Vein endothelial cell (primary cell): Measurements from ENCODE around the gene ADM5. TPM values are rescaled to one million over a fixed set of nuclear protein-coding genes. Genes with fewer than 3 reads are reported as not detected.

Experiments used
- small RNA-seq: library from RNA; depleted of rRNA; stranded (forward); fragments of <200 nt; gene quantifications from one replicate; pipeline ENCODE3, GENCODE V24; 2012
- total RNA-seq: library from RNA; depleted of rRNA; stranded (reverse); fragments of >200 nt; gene quantifications from 2 replicates; pipeline ENCODE4 v1.2.3, GENCODE V29; 2012

The ADM5 gene, protein sequence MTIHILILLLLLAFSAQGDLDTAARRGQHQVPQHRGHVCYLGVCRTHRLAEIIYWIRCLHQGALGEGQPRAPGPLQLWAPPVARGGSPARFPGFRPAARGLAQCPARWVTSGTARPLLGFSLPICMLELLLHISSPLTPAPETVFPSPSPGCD
- total RNA-seq = 0.98 and 1.9 TPM in 2 replicates

DNA sequence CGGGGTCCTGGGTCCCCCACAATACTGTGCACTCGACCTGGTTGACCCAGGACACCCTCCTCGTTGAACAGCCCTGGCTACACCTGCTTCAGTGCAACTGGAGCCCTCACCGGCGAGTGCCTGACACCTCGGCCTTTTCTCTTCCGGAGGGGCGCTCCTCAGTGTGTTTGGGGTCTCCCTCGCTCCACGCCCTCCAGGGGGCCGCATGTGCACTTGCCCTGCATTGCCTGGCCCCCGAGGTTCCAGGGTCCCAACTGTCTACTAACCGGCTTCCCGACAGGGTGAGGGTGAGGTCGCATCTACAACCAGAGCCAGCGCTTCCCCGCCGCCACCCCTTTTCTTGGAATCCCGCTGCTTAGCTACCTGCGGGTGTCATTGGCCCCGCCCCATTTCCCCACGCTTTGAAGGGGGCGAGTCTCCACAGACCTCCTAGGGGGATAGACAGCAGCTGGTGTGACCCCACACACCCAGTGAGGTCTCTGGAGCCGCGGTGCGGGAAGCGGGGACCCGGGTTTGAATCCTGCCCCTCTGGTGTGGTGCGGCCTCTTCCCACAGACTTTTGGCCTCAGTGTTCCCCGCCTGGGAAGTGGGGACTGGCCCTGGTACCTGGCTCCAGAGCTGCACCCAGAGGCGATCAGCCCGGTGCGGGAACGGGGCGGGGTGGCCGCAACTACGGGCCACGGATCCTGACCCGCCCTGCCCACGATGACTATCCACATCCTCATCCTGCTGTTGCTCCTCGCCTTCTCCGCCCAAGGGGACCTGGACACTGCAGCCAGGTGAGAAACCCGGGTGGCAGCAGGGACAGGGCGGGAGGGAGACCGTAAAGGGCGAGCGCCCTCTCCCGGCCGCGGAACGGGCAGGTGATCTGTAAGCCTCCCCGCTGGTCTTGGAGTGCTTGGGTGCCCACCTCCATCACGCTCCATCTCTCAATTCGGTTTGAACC, at the start of gene ADM5:
Gene ADM5, plus strand, starts transcription at position 462 of the 946 bp plus-strand sequence. Its CDS starts 244 bp downstream, at position 706.

DNA sequence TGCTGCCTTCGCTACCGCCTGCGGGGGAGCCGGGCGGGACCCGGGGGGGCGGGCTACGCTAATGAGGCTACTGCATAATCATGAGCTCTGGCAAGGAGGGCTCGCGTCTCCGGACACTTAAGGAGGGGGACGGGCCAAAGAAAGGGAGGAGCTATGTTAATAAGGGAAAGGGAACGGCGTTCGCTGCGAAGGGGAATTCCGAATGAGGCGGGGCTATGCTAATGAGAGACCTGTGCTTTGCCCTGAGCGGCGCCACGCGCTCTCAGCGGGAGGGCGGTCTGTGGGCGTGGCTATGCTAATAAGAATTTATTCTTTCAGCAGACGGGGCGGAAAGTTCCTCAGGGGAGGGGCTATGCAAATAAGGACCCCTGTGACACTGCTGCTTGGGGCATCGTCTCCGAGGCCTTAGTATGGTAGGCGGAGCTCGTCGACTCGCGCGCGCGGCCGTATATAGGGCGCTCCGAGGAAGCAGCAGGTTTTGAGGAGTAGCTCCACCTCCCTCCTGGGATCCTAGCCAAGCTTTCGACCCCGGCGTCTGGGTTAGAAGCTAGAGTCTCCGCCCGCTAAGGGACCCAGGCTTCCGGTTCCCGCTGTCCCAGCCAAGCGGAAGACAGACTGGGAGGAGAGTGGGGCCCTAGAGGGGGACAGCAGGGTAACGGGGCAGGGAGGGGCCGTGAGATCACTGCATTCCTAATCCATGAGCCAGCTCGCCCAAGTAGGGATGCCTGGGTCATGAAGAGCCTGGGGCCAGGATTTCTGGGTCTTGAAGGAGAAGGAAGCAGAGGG, 49.1 kb upstream of the ADM5 start, which contains the start of gene RRAS:
Gene RRAS, minus strand, starts transcription at position 31 of the 786 bp plus-strand sequence. CDS start 45 bp downstream, outside the sequence.

DNA sequence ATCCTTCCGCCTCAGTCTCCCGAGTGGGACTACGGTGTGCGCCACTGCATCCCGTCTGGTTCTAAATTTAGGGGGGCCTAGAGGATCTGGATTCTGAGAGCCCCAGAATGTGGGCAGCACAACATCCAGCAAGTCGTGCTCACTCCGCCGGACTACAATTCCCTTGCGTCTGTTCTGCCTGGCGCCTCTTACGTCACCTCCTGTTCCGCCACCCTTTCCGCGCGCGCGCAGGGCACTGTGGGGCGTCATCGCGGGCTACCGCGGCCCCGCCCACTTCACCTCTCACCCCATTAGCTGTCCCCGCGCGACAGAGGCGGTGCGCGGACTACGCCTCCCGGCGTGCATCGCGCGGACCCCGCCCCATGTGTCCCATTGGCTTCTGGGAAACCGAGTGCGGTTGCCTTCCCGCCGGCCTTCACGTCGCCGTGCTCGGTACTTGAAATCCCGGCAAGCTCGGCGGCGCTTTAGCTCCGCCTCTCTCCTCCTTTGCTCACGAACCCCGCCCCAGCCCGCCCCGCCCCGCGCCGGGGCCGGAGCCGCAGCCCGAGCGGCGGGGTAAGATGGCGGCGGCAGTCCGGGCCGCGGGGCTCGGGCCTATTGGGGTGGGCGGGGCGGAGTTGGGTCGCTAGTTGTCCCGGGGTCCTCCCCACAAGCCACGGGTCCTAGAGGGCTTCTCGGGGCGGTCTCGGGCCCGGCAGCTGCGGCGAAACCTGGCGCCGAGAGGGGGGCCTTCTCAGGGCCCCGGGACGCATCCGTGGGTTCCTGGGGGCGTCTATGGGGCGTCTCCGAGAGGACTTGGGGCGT, 47.5 kb upstream of the ADM5 start, which contains the start of gene SCAF1:
Gene SCAF1, plus strand, starts transcription at position 522 of the 804 bp plus-strand sequence. CDS start 2,818 bp downstream, outside the sequence.

DNA sequence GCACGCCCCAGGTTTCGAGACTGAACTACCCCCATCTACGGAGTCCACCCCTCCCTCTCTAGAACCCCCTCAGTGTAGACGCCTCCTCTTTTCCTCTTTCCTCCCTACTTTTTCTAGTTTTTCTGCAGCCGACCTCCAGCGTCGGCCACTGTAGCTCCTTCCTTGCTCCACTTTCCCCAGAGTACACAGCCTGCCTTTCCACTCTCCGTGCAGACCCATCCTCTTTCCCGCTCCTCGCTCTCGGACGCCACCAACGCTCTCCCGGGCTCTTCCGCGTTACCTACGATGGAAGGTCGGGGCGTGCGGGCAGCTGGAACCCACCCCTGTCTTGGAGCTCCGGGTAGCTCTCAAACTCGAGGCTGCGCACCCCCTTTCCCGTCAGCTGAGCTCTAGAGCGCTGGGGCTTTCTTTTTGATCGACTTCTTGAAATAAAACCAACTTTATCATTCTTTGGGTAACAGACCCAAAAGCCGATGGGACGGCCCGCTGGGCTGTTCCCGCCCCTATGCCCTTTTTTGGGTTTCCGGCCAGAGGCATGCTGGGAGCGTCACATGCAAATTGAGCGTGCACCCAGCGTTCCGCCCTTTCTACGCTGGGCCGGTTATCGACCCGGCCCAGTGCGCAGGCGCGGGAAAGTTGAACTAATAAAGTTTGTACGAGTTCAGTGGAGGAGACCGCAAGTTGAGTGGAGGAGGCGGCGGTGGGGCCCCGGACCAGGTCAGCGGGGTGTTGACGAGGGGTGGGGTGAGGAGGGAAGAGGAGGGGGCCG, 23.9 kb upstream of the ADM5 start, which contains the start of the genes BCL2L12 and IRF3:
Gene BCL2L12, plus strand, starts transcription at position 583 of the 769 bp plus-strand sequence. CDS start 760 bp downstream, outside the sequence.
Gene IRF3, minus strand, starts transcription at position 507 of the 769 bp plus-strand sequence. CDS start 1,019 bp downstream, outside the sequence.

DNA sequence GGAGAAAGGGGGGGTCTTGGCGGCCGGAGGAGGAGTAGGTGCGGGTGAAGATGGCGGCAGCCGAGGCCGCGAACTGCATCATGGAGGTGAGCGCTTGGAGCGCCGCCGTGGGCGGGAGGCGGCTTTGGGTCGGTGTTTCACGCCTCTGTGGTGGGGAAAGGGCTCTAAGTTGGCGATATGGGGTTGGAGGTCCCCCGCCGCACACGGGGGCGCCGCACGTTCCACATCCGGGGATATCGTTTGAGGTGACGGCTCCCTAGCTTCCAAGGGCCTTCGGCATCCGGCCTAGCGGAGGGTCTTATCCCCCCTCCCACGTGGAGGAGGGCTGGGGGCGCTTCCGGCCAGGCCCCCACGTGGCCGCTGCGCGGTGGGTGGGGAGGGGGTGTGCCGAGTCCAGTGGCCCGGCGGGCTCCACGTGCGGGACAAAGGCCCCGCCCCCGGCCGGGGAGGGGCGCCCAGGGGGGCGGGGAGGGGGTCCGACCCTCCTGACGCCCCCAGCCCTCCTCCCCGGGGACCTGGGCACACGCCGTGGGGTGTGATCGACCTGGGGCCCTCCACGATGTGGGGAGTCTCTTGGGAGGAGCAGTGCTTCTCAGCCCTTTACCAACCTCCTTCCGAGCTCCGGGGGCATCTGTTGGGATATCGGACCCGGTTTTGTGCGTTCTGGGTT, 12.0 kb upstream of the ADM5 start, which contains the start of gene PRMT1:
Gene PRMT1, plus strand, starts transcription at position 41 of the 670 bp plus-strand sequence. Its CDS starts 10 bp downstream, at position 51.

DNA sequence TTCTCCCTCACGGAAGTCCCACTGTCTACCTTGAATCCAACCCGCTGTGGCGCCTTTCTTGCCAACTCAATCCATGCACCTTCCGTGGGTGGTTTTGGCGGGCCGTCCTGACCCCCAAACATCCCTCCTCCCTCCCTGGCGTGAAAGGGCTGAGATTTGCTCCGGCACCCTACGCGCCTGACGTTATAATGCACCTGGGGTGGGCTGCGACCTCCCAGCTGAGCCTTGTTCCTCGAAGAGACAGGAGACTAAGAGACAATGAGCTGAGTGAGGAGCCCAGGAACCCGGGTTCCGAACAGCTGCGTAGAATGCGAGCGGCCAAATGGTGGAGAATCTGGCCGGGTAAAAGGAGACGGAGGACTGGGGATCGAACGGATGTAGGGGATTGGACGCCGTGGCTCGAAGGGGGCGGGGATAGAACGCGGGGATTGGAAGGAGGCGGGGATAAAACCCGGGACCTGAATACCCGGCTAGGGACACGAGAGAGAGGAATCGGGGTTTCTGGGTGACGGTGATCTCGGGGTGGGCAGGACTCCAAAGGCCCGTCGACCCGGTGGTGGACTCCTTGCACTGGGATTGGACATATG, 1.4 kb downstream of the ADM5 start, which contains the start of gene CPT1C:
Gene CPT1C, plus strand, starts transcription at position 461 of the 587 bp plus-strand sequence. CDS start 1,137 bp downstream, outside the sequence.

Small RNA genes lying within 50 kb of the gene (small RNA-seq; reads per million reads assigned to genes)
- 0.13 reads per million for gene MIR5088

Other genes with a start within 250 kb of the ADM5 start
- gene SLC17A7, start 248.1 kb upstream of the ADM5 start, total RNA-seq = not detected in 2 replicates
- gene PIH1D1, start 237.8 kb upstream of the ADM5 start, total RNA-seq = 98.8 and 111 TPM in 2 replicates
- gene ALDH16A1, start 236.4 kb upstream of the ADM5 start, total RNA-seq = 34.9 and 38.8 TPM in 2 replicates
- gene FLT3LG, start 215.4 kb upstream of the ADM5 start, total RNA-seq = 1.7 and 3.3 TPM in 2 replicates
- gene RPL13A, start 202.0 kb upstream of the ADM5 start, total RNA-seq = 2,277 and 3,319 TPM in 2 replicates
- gene RPS11, start 193.2 kb upstream of the ADM5 start, total RNA-seq = 3,071 and 4,093 TPM in 2 replicates
- 88.0 and 140 TPM in 2 replicates for gene FCGRT, start 176.9 kb upstream of the ADM5 start, total RNA-seq
- 20.3 and 62.4 TPM in 2 replicates for gene RCN3, start 161.6 kb upstream of the ADM5 start, total RNA-seq
- 171 and 222 TPM in 2 replicates for gene NOSIP, start 109.0 kb upstream of the ADM5 start, total RNA-seq
- 6.5 and 8.5 TPM in 2 replicates for gene PRRG2, start 108.3 kb upstream of the ADM5 start, total RNA-seq
- 5.3 and 5.9 TPM in 2 replicates for gene PRR12, start 98.4 kb upstream of the ADM5 start, total RNA-seq
- gene RRAS, start 49.5 kb upstream of the ADM5 start, total RNA-seq = 30.6 and 65.3 TPM in 2 replicates
- gene SCAF1, start 47.4 kb upstream of the ADM5 start, total RNA-seq = 19.4 and 35.6 TPM in 2 replicates
- 38.5 and 43.2 TPM in 2 replicates for gene IRF3, start 23.7 kb upstream of the ADM5 start, total RNA-seq
- gene BCL2L12, start 23.7 kb upstream of the ADM5 start, total RNA-seq = 9.4 and 9.5 TPM in 2 replicates
- 388 and 419 TPM in 2 replicates for gene PRMT1, start 12.3 kb upstream of the ADM5 start, total RNA-seq
- gene CPT1C, start 1.5 kb downstream of the ADM5 start, total RNA-seq = 22.9 and 25.0 TPM in 2 replicates
- gene TSKS, start 73.7 kb downstream of the ADM5 start, total RNA-seq = not detected in 2 replicates
- gene AP2A1, start 77.4 kb downstream of the ADM5 start, total RNA-seq = 103 and 114 TPM in 2 replicates
- gene FUZ, start 123.7 kb downstream of the ADM5 start, total RNA-seq = 12.3 and 16.7 TPM in 2 replicates
- 27.0 and 28.1 TPM in 2 replicates for gene MED25, start 128.7 kb downstream of the ADM5 start, total RNA-seq
- 43.8 and 78.1 TPM in 2 replicates for gene PTOV1, start 161.6 kb downstream of the ADM5 start, total RNA-seq
- gene PNKP, start 178.0 kb downstream of the ADM5 start, total RNA-seq = 51.5 and 58.5 TPM in 2 replicates
- 11.8 and 12.1 TPM in 2 replicates for gene AKT1S1, start 187.8 kb downstream of the ADM5 start, total RNA-seq
- 12.8 and 15.4 TPM in 2 replicates for gene TBC1D17, start 188.1 kb downstream of the ADM5 start, total RNA-seq
- 2.6 and 6.2 TPM in 2 replicates for gene IL4I1, start 207.3 kb downstream of the ADM5 start, total RNA-seq
- 18.6 and 19.5 TPM in 2 replicates for gene ATF5, start 239.6 kb downstream of the ADM5 start, total RNA-seq
- 46.4 and 51.3 TPM in 2 replicates for gene NUP62, start 239.9 kb downstream of the ADM5 start, total RNA-seq